ENCODE results near the gene TRHDE. TPM values are rescaled to one million over a fixed set of nuclear protein-coding genes. Genes with fewer than 3 reads are reported as not detected.

TRHDE gene
- total RNA-seq, 4 donors from 2014 or later = 0.77 to 31.2 (median 12.9) TPM

DNA sequence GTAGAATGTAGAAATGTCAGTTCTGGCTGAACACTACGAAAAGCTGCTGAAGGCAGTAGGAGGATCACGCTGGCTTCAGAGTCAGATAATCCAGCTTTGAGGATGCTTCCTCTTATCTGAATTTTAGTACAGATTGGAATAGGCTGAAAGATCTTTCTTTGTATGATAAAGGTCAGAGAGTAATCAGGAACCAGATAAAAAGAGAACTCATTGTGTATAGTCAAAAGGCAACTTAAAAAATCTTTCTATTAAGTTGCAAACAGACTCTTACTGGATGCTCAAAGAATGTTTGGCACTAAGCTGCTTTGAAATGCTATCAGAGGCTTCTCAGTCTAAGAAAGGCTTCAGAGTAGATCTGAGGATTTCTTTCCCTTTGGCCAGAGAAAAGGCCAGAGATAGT lies 21.8 kb upstream of the TRHDE start:
- intact Hi-C loops (cut with DNase I; ENCODE audit: low total_unique reads) = no loop called here
- no peak for DNase-seq
- Histone ChIP-seq H3K4me3 (no peak overlapping the region), H3K27me3 (no peaks in the 10 kb centered on the region), H3K27ac (no peak overlapping the region), H3K4me1 (no peaks in the 10 kb centered on the region), H3K36me3 (no peaks in the 10 kb centered on the region), H3K9me3 (no peaks in the 10 kb centered on the region)
- TF ChIP-seq, protein P1, sequence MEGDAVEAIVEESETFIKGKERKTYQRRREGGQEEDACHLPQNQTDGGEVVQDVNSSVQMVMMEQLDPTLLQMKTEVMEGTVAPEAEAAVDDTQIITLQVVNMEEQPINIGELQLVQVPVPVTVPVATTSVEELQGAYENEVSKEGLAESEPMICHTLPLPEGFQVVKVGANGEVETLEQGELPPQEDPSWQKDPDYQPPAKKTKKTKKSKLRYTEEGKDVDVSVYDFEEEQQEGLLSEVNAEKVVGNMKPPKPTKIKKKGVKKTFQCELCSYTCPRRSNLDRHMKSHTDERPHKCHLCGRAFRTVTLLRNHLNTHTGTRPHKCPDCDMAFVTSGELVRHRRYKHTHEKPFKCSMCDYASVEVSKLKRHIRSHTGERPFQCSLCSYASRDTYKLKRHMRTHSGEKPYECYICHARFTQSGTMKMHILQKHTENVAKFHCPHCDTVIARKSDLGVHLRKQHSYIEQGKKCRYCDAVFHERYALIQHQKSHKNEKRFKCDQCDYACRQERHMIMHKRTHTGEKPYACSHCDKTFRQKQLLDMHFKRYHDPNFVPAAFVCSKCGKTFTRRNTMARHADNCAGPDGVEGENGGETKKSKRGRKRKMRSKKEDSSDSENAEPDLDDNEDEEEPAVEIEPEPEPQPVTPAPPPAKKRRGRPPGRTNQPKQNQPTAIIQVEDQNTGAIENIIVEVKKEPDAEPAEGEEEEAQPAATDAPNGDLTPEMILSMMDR (IDR thresholded peaks at IDR 0.05) = no peak
- TF ChIP-seq POLR2A (IDR thresholded peaks at IDR 0.05) = no peak

DNA sequence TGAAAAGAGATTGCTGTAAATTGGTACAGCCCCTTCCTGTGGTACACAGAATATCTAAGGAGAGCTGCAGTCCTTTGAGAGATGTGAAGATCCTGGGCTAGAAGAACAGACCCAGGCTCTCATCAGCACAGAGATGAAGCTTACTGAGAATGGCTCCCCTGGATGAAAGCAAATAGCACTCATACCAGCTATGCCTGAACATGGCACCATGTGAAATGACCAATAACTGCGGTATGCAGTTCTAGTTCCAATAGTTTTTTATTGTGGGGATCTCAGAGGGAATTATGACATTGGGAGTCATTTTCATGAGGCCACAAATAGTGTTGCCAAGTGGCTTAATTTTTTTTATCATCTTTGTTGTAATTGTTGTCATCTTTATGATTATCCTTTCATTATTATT lies 15.4 kb upstream of the TRHDE start:
- Histone ChIP-seq H3K9me3 (no peaks in the 10 kb centered on the region), H3K4me1 (no peaks in the 10 kb centered on the region), H3K27me3 (no peaks in the 10 kb centered on the region), H3K4me3 (no peak overlapping the region), H3K36me3 (no peaks in the 10 kb centered on the region), H3K27ac (no peak overlapping the region)
- TF ChIP-seq, protein P1 (IDR thresholded peaks at IDR 0.05) = no peak
- no peak for TF ChIP-seq POLR2A (IDR thresholded peaks at IDR 0.05)
- intact Hi-C loops (cut with DNase I; ENCODE audit: low total_unique reads) = no loop called here
- no peak for DNase-seq

DNA sequence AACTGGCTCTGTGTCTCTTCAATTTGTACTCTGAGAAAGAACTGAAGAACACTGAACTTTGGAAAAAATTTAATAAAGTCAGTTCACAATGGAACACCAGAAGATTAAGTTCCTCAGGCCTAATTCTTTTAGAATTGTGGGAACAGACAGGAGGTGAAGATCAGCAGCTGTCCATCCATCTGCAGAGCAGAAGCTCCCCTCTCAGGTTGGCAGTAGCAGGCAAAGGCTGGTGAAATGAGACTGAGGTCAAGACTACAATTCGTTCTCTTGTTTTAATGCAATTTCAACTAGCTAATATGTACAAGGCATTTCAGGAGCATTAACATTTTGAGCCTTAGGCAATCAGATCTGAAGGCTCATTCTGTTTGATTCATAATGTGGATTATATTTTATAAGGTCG lies 10.3 kb upstream of the TRHDE start:
- DNase-seq = no peak
- no peaks in the 10 kb centered on the region for H3K9me3 ChIP-seq
- no peak overlapping the region for H3K27ac ChIP-seq
- TF ChIP-seq POLR2A (IDR thresholded peaks at IDR 0.05) = no peak
- TF ChIP-seq, protein P1 (IDR thresholded peaks at IDR 0.05) = no peak
- intact Hi-C loops (cut with DNase I; ENCODE audit: low total_unique reads) = no loop called here
- H3K4me1 ChIP-seq = no peaks in the 10 kb centered on the region
- no peak overlapping the region for H3K4me3 ChIP-seq
- no peaks in the 10 kb centered on the region for H3K36me3 ChIP-seq
- H3K27me3 ChIP-seq = no peaks in the 10 kb centered on the region

DNA sequence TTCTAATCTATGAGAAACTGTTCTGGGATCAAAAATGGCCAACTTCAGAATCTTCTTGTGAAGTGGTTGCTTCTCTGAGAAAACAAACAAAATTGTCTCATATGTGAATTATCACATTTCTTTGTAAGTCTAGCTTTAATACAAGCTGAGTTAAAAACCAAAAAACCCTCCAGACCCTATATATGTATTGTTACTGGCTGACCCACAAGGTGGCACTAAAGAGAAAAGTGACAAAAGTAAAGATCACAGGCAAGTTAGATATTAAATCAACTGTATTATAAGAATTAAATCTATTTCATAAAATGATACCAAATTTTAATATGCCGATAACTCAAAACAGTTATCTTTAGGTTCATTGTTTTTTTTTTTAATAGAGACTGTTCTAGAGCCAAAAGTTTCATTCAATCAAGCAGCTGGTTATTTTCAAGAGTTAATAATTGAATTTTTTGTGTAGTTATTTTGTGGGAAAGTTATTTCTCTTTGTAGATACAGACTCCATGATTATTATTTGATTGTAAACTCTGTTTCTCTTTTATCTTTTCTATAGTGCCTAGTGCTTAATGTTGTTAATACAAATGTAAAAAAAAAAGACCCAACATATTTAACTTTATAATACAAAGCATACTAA lies 7.5 kb upstream of the TRHDE start:
- DNase-seq = no peak
- TF ChIP-seq, protein P1 (IDR thresholded peaks at IDR 0.05) = peak in 2 of 4 experiments; percentile 8 to 23
- no peak for TF ChIP-seq POLR2A (IDR thresholded peaks at IDR 0.05)
- intact Hi-C loops (cut with DNase I; ENCODE audit: low total_unique reads) = no loop called here
- no peak overlapping the region for H3K4me3 ChIP-seq
- no peaks in the 10 kb centered on the region for H3K27me3 ChIP-seq
- H3K9me3 ChIP-seq = no peaks in the 10 kb centered on the region
- H3K27ac ChIP-seq = no peak overlapping the region
- H3K4me1 ChIP-seq = no peaks in the 10 kb centered on the region
- no peaks in the 10 kb centered on the region for H3K36me3 ChIP-seq

DNA sequence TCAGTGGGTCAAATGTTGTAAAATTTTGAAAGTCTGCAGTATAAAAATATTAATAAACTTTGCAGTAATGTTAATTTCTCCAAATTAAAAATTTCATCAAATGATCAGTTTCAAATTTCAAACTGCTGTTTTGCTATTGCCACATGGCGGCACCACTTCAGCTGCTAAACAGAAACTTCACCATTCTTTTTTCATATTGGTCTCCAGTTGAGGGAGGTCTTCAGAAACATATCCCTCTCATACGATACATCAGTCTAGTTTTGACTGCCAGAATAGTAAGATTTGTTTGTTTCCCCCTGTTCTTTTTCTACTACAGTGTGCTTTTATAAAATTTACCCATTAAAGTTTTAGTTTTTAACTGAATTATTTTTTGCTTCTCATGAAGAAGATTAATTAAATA lies 4.2 kb upstream of the TRHDE start:
- TF ChIP-seq, protein P1 (IDR thresholded peaks at IDR 0.05) = no peak
- TF ChIP-seq POLR2A (IDR thresholded peaks at IDR 0.05) = no peak
- no peak for DNase-seq
- H3K27ac ChIP-seq = no peak overlapping the region
- no peaks in the 10 kb centered on the region for H3K9me3 ChIP-seq
- no peak overlapping the region for H3K4me3 ChIP-seq
- no peaks in the 10 kb centered on the region for H3K36me3 ChIP-seq
- no peaks in the 10 kb centered on the region for H3K27me3 ChIP-seq
- no peaks in the 10 kb centered on the region for H3K4me1 ChIP-seq
- intact Hi-C loops (cut with DNase I; ENCODE audit: low total_unique reads) = no loop called here
